GM19397 (cell line): ENCODE results near the gene GADD45G.

Experiments
- ATAC-seq: cut with Tn5 transposase; IDR thresholded peaks from one replicate; pipeline ENCODE4 v1.9.1; 2021; ENCODE audit warnings: mild to moderate bottlenecking, moderate library complexity; ENCODE audit not compliant: unreplicated experiment

The GADD45G gene

DNA sequence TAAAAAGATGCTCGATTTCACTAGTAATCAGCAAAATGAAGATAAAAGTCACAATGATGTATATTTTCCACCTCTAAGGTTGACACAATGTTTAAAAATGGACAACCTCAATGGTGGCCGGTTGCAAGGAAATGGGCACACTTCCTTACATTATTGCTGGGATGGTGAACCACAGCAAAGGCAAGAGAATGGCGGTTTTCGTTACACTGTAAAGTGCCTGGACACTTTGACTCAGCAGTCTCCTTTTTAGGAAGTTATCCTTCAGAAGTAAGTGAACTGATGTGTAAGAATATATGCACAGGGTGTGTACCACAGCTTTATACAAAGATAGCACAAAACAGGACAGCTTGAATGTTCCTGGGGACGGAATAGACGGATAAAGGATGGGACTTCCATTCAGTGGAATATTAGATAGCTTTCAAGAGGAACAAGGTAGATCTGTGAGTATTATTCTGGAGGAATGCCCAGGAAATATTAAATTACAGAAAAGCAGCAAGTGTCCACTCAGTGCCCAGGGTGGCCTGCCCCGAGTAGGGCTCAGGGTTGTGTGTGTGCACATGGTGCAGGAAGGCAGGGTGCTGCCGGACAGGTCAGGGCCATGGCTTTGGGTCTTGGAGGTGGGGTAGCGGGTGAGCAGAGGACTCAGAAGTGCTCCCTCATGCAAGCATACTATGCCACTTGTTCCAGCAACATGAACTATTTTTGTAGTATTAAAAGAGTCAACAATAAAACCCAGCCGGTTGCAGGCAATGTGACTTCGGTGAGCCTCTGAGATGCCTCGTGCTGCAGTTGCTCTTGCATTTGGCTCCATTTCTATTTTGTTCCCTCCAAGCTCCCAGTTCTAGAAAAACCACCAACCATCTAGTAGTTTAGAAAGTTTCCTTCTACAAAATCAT is 24.5 kb downstream of the GADD45G start:
- no peak for ATAC-seq

DNA sequence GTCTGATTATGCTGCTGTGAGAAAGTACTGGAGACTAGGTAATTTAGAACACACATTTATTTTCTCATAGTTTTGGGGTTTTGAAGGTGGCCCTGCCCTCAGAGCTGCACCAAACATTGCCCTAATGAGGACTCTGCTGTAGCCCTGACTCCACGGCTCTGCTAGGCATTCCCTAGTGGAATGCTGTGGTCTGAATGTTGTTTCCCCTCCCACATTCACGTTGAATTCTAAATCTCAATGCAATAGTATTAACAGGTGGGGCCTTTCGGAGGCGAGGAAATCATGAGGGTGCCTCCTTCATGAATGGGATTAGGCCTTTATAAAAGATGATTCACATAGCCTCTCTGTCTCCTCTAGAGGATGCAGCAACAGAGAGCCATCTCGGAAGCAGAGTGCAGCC is 25.7 kb downstream of the GADD45G start:
- no peak for ATAC-seq

GRCh38 chr9:89631384-89631783 is 26.6 kb downstream of the GADD45G start:
- no peak for ATAC-seq

DNA sequence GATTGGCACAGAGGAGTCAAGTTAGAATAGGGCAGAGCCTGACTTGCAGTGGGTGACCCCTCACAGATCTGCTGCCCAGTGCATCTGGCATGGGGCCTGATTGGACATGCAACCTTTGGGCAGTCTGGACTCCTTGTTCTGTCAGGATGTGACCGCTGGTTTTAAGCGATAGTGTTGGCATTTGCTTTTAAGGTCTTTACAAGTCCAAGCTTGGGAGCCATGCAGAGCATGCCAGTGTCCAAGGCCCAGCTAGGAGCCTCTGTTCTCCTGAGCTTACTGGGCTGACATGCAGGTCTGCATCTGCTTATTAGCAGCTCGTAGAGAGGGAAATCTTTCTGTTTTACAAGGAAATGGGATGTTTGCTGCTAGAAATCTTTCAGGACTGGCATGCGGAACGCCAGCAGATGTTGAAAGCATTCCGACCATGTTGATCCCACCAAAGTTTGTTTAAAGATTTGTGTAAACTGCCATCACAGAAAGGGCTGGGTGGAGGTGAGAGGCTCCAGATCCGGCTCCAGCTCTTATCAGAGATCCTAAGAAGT is 27.5 kb downstream of the GADD45G start:
- ATAC-seq = no peak

- ATAC-seq = no peak
Observed at GRCh38 chr9:89632736-89633135, 27.9 kb downstream of the GADD45G start.

- ATAC-seq = no peak
Observed at GRCh38 chr9:89633404-89633803, 28.6 kb downstream of the GADD45G start.

GRCh38 chr9:89633920-89634319 is 29.1 kb downstream of the GADD45G start:
- no peak for ATAC-seq

GRCh38 chr9:89634995-89635742 is 30.4 kb downstream of the GADD45G start:
- no peak for ATAC-seq

DNA sequence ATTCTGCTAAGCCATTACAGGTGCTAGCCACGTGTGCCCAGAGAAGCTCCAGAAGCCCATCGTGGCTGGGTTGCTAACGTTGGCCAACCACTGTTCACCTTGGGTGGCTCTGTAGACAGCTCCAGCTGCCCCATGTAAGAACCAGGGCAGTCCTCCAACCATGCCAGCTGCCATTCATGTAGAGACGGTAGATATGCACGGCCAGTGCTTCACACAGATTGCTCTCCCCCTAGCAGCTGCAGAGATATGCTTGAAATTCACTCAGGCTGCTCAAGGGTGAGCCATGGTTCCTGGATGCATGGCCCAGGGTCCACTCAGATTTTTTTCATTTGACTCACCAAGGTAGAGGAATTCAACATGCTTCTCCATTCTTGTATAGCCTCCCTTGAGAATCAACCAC is 31.0 kb downstream of the GADD45G start:
- no peak for ATAC-seq

- no peak for ATAC-seq
Observed at GRCh38 chr9:89637787-89638186, 33.0 kb downstream of the GADD45G start.

- ATAC-seq = no peak
Observed at GRCh38 chr9:89638359-89638758, 33.5 kb downstream of the GADD45G start.

DNA sequence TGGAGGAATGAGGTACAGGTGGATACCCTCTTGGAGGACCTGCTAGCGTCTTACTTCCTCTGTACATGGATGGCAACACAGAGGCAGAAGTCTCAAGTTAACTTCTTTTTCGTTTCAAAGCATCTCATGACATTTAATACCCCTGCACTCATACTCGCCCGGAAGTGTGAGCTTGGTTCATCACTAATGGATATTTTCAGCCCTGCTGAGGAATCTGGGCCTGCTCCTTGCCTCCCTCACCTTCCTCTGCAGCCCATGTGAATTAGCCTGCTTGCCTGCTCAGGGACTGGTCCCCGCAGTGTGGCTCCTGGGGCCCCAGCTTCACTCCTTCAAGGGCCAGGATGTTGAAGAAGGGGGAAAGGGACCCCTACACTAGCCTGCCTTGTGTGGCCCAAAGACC is 34.1 kb downstream of the GADD45G start:
- ATAC-seq = no peak

DNA sequence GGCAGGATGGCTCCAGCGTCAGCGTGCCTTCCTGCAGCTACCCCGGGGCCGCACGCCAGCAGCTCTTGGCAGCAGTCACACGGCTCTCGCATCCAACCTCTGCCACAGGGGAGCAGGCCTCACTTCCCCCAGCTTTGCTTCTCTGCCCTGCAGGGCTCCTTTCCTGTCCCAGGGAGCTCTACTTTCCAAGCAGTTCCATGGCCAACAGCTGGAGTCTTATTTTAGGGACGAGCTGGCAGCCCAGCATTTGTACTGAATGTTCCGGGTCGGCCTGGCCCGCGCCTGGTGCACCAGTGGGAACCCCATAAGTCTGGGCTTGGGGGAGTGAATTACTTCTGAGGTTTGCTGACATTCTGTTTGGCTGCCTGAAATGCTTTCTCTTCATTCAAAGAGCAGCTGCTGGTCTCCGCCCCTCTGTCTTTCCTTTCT is 34.6 kb downstream of the GADD45G start:
- no peak for ATAC-seq

GRCh38 chr9:89639961-89640360 is 35.1 kb downstream of the GADD45G start:
- ATAC-seq = no peak

DNA sequence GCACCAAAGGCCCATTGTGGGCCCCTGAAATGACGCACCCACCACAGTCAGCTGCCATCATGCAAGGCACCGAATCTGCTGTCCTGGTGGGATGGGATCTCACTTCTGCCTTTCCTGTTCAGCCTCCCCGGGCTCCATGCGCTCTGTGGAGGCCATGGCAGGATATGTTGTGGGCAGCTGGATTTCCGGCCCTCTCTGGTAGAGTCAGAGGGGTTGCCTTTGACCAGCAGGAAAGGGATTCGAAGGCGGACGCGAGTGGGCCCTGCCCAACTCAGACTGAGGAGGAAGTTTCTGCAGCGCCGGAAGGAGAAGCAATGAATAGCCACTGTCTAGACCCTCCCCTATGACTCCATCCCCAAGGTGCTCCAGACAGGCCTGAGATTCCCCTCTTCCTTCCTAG is 35.5 kb downstream of the GADD45G start:
- no peak for ATAC-seq

DNA sequence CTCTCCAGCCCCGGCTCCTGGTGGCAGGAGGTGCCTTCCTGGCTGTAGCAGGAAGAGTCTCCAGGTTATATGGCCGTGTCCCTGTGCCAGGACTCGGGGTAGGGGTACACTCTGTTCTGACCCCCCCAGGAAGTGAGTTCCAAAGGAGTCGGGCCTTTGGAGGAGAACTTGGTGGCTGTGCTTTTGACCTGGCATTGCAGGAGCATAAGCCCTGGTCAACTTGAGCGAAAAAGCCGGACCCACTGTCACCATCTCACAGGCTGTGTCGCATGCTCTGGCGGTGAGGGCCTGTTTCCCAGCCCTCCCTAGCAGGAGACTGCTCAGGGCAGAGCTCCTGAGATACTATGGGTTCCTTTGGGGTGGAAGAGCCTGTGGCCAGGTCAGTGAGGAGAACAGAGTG is 36.0 kb downstream of the GADD45G start:
- no peak for ATAC-seq

DNA sequence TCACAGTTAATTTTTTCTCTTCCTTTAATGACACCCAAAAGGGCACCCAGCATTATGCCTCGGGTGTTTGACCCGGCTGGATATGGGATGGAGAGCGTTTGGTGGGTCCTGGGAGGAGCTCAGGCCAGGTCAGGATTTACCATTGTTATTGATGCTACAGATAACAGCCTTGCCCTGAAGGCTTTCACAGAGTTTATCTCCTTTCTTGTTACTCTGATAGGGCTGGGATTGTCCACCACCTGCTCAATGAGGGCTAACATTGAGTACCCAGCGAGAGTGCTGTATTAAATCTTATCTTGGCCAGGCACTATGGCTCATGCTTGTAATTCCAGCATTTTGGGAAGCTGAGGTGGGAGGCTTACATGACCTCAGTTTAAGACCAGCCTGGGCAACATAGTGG is 37.2 kb downstream of the GADD45G start:
- ATAC-seq = no peak

DNA sequence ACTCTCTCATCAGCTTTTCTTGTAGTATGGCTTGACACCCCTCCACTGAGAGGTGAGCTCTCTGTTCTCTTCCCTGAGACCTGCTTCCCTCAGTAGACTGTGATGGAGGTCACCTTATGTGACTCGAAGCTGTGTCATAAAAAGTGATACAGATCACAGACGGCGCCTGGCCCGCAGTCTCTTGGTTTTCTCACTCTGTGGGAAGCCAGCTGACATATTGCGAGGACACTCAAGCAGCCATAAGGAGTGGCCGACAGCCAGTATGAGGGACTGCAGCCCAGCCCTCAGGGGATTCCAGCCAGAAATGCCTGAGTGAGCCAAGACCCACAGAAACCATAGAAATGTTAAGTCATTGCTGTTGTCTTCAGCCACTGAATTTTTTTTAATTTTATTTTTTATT is 38.0 kb downstream of the GADD45G start:
- ATAC-seq = no peak

GRCh38 chr9:89646189-89646939 is 41.6 kb downstream of the GADD45G start:
- ATAC-seq = no peak

DNA sequence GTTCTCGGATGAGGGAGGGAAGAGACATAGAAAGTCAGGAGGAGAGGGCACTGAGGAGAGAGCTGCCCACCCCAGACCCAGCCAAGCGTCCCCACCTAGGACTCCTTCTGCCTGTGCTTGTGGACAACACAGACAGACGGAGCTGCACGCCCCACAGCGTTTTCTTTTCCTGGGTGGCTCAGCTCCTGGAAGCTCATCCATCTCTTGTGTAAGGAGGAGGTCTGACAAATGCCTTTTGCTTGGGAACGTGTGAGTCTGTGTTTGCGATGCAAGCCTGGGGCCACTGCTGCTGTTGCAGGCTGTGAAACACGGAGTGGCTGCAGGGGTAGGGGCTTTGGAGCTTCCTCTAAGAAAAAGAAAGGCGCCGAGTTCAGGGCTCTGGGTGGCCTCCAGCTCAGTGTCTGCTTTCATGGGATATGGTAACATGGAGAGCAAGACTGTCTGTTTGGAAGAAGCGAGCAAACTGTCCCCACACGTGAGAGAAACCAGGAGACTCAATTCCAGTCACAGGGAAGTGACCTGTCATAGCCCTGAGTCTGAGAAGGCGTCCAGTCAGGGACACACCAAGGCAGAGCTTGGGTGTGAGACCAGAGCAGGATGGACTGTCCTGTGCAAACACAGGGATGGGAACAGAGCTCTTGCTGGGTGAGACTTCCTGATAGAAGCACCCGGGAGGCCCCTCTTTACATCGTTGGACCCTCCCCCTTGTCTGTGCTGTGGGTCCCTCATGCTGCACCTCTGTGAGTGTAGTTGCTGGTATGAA is 42.7 kb downstream of the GADD45G start:
- ATAC-seq = no peak
